Measurements from ENCODE around the gene FALEC.

Gene FALEC

DNA sequence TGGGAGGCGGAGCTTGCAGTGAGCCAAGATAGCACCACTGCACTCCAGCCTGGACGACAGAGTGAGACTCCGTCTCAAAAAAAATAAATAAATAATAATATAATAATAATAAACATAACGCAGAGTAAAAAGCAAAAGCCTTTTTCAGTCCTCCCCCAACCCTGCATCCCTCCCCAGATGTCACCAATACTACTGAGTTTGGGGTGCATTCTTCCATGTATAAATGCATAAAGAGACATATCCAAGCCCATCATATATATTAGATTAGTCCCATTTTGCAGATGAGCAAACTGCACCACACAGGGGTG is 32.7 kb downstream of the FALEC start:
- DNase-seq, result no peak

- DNase-seq, result peak in 1 of 2 donors; percentile 49
Observed at GRCh38 chr1:150548632-150549495, 33.3 kb downstream of the FALEC start, which contains the start of gene ADAMTSL4. ADAMTSL4 (plus strand) TSS chr1:150549408; CDS start chr1:150552289, 2,881 bp downstream.

DNA sequence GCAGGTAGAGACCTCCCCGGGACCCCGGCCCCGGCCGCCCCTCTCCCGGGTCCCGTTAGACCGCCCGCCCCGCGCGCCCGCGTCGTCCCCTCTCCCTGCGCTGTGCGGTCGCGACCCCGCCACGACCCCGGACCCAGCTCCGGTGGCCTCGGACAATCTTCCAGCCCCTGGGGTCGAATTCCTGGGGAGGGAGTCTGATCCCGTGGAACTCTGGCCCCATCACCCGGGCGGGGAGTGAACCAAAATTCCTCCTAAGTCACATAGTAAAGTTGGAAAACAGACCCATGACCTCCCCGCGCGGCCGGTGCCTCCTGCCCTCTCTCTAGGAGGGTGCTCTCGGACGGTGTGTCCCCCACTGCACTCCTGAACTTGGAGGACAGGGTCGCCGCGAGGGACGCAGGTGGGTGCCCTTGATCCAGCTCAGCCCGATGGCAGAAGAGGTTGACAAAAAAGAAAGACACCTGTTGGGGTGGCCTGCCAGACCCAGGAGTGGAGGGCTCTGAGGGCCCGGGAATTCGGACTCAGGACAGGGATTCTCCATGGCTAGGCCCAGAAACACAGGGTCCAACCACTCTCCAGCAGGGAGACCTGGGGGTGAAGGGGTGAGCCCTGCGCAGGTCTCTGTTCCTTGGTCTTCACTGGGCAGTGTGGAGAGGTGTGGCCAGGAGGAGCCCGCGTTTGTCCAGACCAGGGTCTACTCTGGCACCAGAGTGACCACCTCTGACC is 34.1 kb downstream of the FALEC start:
- DNase-seq, result no peak

- no peak for DNase-seq
Observed at GRCh38 chr1:150550222-150551050, 34.9 kb downstream of the FALEC start.

DNA sequence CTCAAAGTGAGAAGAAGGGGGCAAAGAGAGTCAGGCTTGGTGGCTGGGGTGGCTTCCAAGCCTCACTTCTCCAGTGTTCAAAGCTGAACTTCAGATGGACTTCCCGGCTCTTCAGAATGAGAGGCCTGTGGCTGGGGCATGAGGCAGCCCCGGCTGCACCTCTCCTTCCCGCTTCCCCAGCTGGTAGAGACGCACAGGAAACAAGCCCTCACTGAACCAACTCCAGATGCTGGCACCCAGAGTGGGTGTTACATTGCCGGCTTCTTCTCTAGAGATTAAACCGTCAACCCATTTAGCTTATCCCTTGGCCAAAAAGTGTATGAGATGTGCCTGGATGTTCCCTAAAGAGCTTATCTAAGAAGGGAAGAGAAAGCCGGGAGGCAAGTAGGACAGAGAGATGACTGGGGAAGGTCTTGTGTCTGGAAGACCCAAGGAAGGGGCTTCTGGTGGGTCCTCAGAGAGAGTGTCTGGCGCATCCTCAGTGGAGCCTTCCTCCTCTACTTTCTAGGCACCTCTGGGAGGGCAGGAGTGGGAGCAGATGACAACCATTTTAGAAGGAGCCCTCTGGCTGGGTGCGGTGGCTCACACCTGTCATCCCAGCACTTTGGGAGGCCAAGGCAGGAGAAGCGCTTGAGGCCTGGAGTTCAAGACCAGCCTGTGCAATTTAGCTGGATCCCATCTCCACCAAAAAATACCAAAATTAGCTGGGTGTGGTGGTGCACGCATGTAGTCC is 35.7 kb downstream of the FALEC start:
- DNase-seq, result peak in 1 of 2 donors; percentile 35

DNA sequence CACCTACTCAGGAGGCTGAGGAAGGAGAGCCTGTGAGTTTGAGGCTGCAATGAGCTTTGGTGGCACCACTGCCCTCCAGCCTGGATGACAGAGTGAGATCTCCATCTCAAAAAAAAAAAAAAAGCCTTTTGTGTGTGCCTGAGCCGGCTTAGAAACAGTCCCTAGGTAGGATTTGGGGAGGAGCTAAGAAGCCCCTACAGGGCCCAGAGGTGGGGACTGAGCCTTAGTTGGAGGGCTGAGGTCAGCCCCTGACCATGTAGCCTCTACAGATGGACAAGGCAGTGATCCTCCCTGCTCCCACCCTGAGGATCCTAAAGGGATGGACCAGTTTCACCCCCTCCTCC is 36.2 kb downstream of the FALEC start:
- no peak for DNase-seq

GRCh38 chr1:150552128-150552910 is 36.8 kb downstream of the FALEC start:
- DNase-seq, result peak; percentile 47 to 77

- no peak for DNase-seq
Observed at GRCh38 chr1:150552911-150553289, 37.3 kb downstream of the FALEC start.

- no peak for DNase-seq
Observed at GRCh38 chr1:150553392-150554085, 38.0 kb downstream of the FALEC start.

- no peak for DNase-seq
Observed at GRCh38 chr1:150554086-150554452, 38.5 kb downstream of the FALEC start.

GRCh38 chr1:150555198-150555970 is 39.8 kb downstream of the FALEC start:
- DNase-seq, result no peak

DNA sequence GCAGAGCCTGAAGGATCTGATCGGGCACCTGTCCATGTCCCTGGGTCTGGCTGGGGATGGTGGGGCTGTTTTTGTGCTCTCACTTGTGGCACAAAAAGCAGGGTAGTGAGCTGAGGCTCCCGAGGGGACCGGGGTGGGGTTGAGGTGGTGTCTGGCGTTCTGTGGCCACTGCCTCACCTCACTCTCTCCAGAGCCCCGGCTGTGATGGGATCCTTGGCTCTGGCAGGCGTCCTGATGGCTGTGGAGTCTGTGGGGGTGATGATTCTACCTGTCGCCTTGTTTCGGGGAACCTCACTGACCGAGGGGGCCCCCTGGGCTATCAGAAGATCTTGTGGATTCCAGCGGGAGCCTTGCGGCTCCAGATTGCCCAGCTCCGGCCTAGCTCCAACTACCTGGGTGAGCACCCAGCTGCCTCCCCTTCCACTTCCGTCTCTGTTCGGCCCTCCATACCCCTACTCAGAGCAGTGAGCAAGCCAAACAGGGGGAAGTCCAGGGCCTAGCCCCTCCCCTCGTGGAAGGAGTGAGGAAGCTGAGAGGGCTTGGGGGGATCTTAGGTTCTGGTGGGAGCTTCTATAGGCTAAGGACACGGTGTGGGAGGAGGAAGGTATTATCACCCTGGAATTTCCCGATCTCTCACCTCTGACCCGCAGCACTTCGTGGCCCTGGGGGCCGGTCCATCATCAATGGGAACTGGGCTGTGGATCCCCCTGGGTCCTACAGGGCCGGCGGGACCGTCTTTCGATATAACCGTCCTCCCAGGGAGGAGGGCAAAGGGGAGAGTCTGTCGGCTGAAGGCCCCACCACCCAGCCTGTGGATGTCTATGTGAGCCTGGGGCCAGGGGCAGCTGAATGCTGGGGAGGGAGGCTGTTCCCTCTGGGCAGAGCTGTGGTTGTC is 40.7 kb downstream of the FALEC start:
- DNase-seq, result no peak

GRCh38 chr1:150557065-150557600 is 41.6 kb downstream of the FALEC start:
- DNase-seq, result no peak

- DNase-seq, result no peak
Observed at GRCh38 chr1:150557813-150558212, 42.3 kb downstream of the FALEC start.

- no peak for DNase-seq
Observed at GRCh38 chr1:150558303-150558704, 42.8 kb downstream of the FALEC start.

GRCh38 chr1:150558761-150559655 is 43.5 kb downstream of the FALEC start:
- DNase-seq, result no peak

DNA sequence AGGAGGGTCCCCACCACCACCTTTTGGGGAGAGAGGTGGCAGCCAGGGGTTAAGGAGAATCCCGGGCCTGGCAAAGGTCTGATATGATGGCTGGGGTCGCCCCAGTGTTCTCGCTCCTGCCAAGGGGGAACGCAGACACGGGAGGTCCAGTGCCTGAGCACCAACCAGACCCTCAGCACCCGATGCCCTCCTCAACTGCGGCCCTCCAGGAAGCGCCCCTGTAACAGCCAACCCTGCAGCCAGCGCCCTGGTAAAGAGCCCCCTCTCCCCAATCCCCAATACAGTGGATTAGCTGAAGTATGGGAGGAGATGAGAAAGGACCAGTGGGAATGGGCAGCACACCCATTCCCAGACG is 44.1 kb downstream of the FALEC start:
- no peak for DNase-seq

DNA sequence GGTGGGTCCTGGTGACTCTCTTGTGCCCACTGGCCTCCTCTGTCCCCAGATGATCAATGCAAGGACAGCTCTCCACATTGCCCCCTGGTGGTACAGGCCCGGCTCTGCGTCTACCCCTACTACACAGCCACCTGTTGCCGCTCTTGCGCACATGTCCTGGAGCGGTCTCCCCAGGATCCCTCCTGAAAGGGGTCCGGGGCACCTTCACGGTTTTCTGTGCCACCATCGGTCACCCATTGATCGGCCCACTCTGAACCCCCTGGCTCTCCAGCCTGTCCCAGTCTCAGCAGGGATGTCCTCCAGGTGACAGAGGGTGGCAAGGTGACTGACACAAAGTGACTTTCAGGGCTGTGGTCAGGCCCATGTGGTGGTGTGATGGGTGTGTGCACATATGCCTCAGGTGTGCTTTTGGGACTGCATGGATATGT is 44.5 kb downstream of the FALEC start:
- DNase-seq, result peak; percentile 77 to 84

Measured in CD4-positive, alpha-beta T cell treated with Interferon alpha-2 for 1 hour (primary cell).